IMR-90 (cell line): Measurements from ENCODE around the gene CCDC102B. TPM values are rescaled to one million over a fixed set of nuclear protein-coding genes. Genes with fewer than 3 reads are reported as not detected.

Source experiments
- ATAC-seq: fragments of 200-7000 bp; cut with Tn5 transposase; 2 replicates; pipeline ENCODE4 v1.9.1; 2020; ENCODE audit warnings: low read depth, mild to moderate bottlenecking, moderate library complexity
- BruUV-seq: library from RNA; stranded (reverse); fragments of 400-500 nt; replicated peaks from 2 replicates; lab custom pipeline; 2021; lab: Mats Ljungman, UMichigan
- CTCF ChIA-PET: fragments of 300-600 bp; formaldehyde crosslinking; extraction: SDS; loops from one replicate; lab custom pipeline; 2021; ENCODE audit warnings: antibody characterized with exemption; lab: Yijun Ruan, JAX
- POLR2A ChIA-PET: fragments of 300-600 bp; sonication (Branson Sonifier 250); formaldehyde crosslinking; loops from one replicate; lab custom pipeline; 2022; ENCODE audit warnings: antibody characterized with exemption; ENCODE audit not compliant: unreplicated experiment; lab: Charles Lee
- DNase-seq: peaks from one replicate; pipeline ENCODE4 v3.0.0; 2013
- H2AFZ ChIP-seq: replicated peaks from 2 replicates; pipeline ENCODE3; 2013; ENCODE audit warnings: low read length, mild to moderate bottlenecking; ENCODE audit not compliant: poor library complexity
- H2AK5ac ChIP-seq: 2 replicates; pipeline ENCODE4 v1.6.1; 2013; ENCODE audit warnings: low read depth, low read length, inconsistent platforms
- H2AK9ac ChIP-seq: replicated peaks from 2 replicates; pipeline ENCODE3; 2013; ENCODE audit warnings: mild to moderate bottlenecking, low read depth, low read length, moderate library complexity; ENCODE audit not compliant: poor library complexity
- H2BK120ac ChIP-seq: 2 replicates; pipeline ENCODE4 v1.6.1; 2013; ENCODE audit warnings: low read depth, low read length, inconsistent platforms
- H2BK15ac ChIP-seq: 3 replicates; pipeline ENCODE4 v1.6.1; 2013; ENCODE audit warnings: low read depth, low read length, inconsistent platforms
- H2BK20ac ChIP-seq: 2 replicates; pipeline ENCODE4 v1.6.1; 2013; ENCODE audit warnings: low read depth, mild to moderate bottlenecking, inconsistent platforms, low read length, moderate library complexity
- H2BK5ac ChIP-seq: 2 replicates; pipeline ENCODE4 v1.6.1; 2013; ENCODE audit warnings: mild to moderate bottlenecking, low read depth, low read length, inconsistent platforms; ENCODE audit not compliant: poor library complexity, severe bottlenecking
- H3K14ac ChIP-seq: replicated peaks from 2 replicates; pipeline ENCODE4 v1.6.1; 2013; ENCODE audit warnings: low read depth, low read length, inconsistent platforms
- H3K18ac ChIP-seq: 2 replicates; pipeline ENCODE4 v1.6.1; 2013; ENCODE audit warnings: low read depth, low read length, control low read depth
- H3K23ac ChIP-seq: 2 replicates; pipeline ENCODE4 v1.6.1; 2013; ENCODE audit warnings: low read depth, low read length, inconsistent platforms
- H3K27ac ChIP-seq: 2 replicates; pipeline ENCODE4 v1.5.1; 2013; ENCODE audit warnings: mild to moderate bottlenecking, control low read depth, low read length; ENCODE audit not compliant: insufficient read depth
- H3K27me3 ChIP-seq: 2 replicates; pipeline ENCODE4 v1.6.1; 2013; ENCODE audit warnings: low read length; ENCODE audit not compliant: control insufficient read depth, insufficient read depth
- H3K36me3 ChIP-seq: 2 replicates; pipeline ENCODE4 v1.6.1; 2013; ENCODE audit warnings: low read length, mixed read lengths; ENCODE audit not compliant: control insufficient read depth, insufficient read depth
- H3K4ac ChIP-seq: 2 replicates; pipeline ENCODE4 v1.6.1; 2013; ENCODE audit warnings: low read depth, low read length, inconsistent platforms
- H3K4me1 ChIP-seq: 2 replicates; pipeline ENCODE4 v1.6.1; 2013; ENCODE audit warnings: low read length, mixed read lengths; ENCODE audit not compliant: control insufficient read depth, insufficient read depth
- H3K4me2 ChIP-seq: 2 replicates; pipeline ENCODE4 v1.6.1; 2013; ENCODE audit warnings: low read depth, mild to moderate bottlenecking, control low read depth, low read length, moderate library complexity
- H3K4me3 ChIP-seq: 2 replicates; pipeline ENCODE4 v1.5.1; 2013; ENCODE audit warnings: low read depth, mild to moderate bottlenecking, control low read depth, low read length, moderate library complexity; ENCODE audit not compliant: insufficient read depth
- H3K56ac ChIP-seq: 2 replicates; pipeline ENCODE4 v1.6.1; 2013; ENCODE audit warnings: low read length, inconsistent platforms; ENCODE audit not compliant: insufficient read depth; ENCODE audit errors: extremely low read depth
- H3K79me1 ChIP-seq, 2 experiments: 2 replicates each; pipeline ENCODE4 v1.6.1; 2013; ENCODE audit warnings: low read length in 2 of 2, inconsistent platforms in 1 of 2, low read depth in 1 of 2
- H3K9ac ChIP-seq: 2 replicates; pipeline ENCODE4 v1.6.1; 2013; ENCODE audit warnings: low read depth, low read length, control low read depth
- H3K9me1 ChIP-seq: 2 replicates; pipeline ENCODE4 v1.6.1; 2013; ENCODE audit warnings: low read length, inconsistent platforms; ENCODE audit not compliant: insufficient read depth
- H3K9me3 ChIP-seq: 2 replicates; pipeline ENCODE4 v1.6.1; 2013; ENCODE audit warnings: low read length; ENCODE audit not compliant: control insufficient read depth, insufficient read depth
- H4K20me1 ChIP-seq: 2 replicates; pipeline ENCODE4 v1.6.1; 2013; ENCODE audit warnings: low read length, inconsistent platforms; ENCODE audit not compliant: insufficient read depth
- H4K5ac ChIP-seq: 2 replicates; pipeline ENCODE4 v1.6.1; 2013; ENCODE audit warnings: mild to moderate bottlenecking, low read depth, low read length, control low read depth
- H4K8ac ChIP-seq, 2 experiments: 2 replicates each; pipeline ENCODE4 v1.6.1; 2013; ENCODE audit warnings: low read depth in 2 of 2, low read length in 2 of 2, control low read depth in 1 of 2, inconsistent platforms in 1 of 2
- H4K91ac ChIP-seq: 2 replicates; pipeline ENCODE4 v1.6.1; 2013; ENCODE audit warnings: low read depth, low read length, inconsistent platforms; ENCODE audit not compliant: insufficient read depth
- BHLHE40 ChIP-seq: fragments of 150-350 bp; IDR thresholded peaks from 2 replicates; pipeline ENCODE4 v1.6.1; 2016; ENCODE audit warnings: mild to moderate bottlenecking, low read depth, low read length
- CEBPB ChIP-seq: IDR thresholded peaks from 2 replicates; pipeline ENCODE4 v1.6.1; 2012; ENCODE audit warnings: low read depth, low read length, improper control_type of control experiment
- CHD1 ChIP-seq: IDR thresholded peaks from 2 replicates; pipeline ENCODE4 v1.6.1; 2012; ENCODE audit warnings: low read depth, low read length, improper control_type of control experiment
- FOS ChIP-seq: fragments of 150-350 bp; IDR thresholded peaks from 2 replicates; pipeline ENCODE4 v1.6.1; 2016; ENCODE audit warnings: low read depth, low read length
- MAFK ChIP-seq: IDR thresholded peaks from 2 replicates; pipeline ENCODE4 v1.6.1; 2012; ENCODE audit warnings: low read depth, low read length, improper control_type of control experiment
- MAZ ChIP-seq: IDR thresholded peaks from 2 replicates; pipeline ENCODE4 v1.6.1; 2012; ENCODE audit warnings: low read depth, mild to moderate bottlenecking, low read length, improper control_type of control experiment, moderate library complexity, borderline replicate concordance
- MXI1 ChIP-seq: IDR thresholded peaks from 2 replicates; pipeline ENCODE4 v1.6.1; 2012; ENCODE audit warnings: low read depth, mild to moderate bottlenecking, low read length, moderate library complexity, borderline replicate concordance
- NFE2L2 ChIP-seq: fragments of 150-350 bp; IDR thresholded peaks from 2 replicates; pipeline ENCODE4 v1.6.1; 2016; ENCODE audit warnings: low read depth, mild to moderate bottlenecking, low read length
- POLR2A ChIP-seq: IDR thresholded peaks from 2 replicates; pipeline ENCODE4 v1.6.1; 2012; ENCODE audit warnings: mild to moderate bottlenecking, low read depth, low read length
- RAD21 ChIP-seq: IDR thresholded peaks from 2 replicates; pipeline ENCODE4 v1.6.1; 2012; ENCODE audit warnings: low read length, improper control_type of control experiment
- RCOR1 ChIP-seq: IDR thresholded peaks from 2 replicates; pipeline ENCODE4 v1.6.1; 2012; ENCODE audit warnings: mild to moderate bottlenecking, low read length, improper control_type of control experiment; ENCODE audit not compliant: insufficient replicate concordance
- RFX5 ChIP-seq: IDR thresholded peaks from 2 replicates; pipeline ENCODE4 v1.8.0; 2012; ENCODE audit warnings: low read depth, mild to moderate bottlenecking, low read length, moderate library complexity
- SMC3 ChIP-seq: fragments of 150-350 bp; IDR thresholded peaks from 2 replicates; pipeline ENCODE4 v1.6.1; 2016; ENCODE audit warnings: low read depth, mild to moderate bottlenecking, antibody characterized with exemption, low read length, moderate library complexity
- WGBS, 2 experiments: methylation state at CpG; one replicate each; pipeline versions ENCODE4 v1.1.5 to v1.1.7; 2013; ENCODE audit warnings: missing lambda C conversion rate in 2 of 2; ENCODE audit not compliant: insufficient read length in 1 of 2; ENCODE audit errors: extremely low coverage in 2 of 2; 5-methylcytosine and 5-hydroxymethylcytosine counted together
- dilution Hi-C: fragments of 300-500 bp; cut with HindIII; formaldehyde crosslinking; loops from one replicate; pipeline ENCODE4 v1.14.3; 2018; ENCODE audit warnings: low sequenced_read_pairs; ENCODE audit not compliant: unreplicated experiment
- in situ Hi-C: fragments of 300-500 bp; cut with MboI; formaldehyde crosslinking; loops from 3 replicates; pipeline ENCODE4 v1.14.3; 2019; ENCODE audit warnings: low sequenced_read_pairs, inconsistent platforms, mixed read lengths
- intact Hi-C: fragments of 100-400 bp; cut with micrococcal nuclease; formaldehyde crosslinking; loops from 2 replicates; pipeline ENCODE4 v1.10.0; 2022
- polyA plus RNA-seq, 3 experiments: library from polyadenylated mRNA; depleted of rRNA; stranded (reverse); fragments of >200 nt; gene quantifications; 2 replicates each; pipeline ENCODE4 v1.2.3, GENCODE V29; 2012; ENCODE audit warnings: low replicate concordance in 1 of 3
- total RNA-seq: library from RNA; depleted of rRNA; stranded (reverse); fragments of >200 nt; gene quantifications from 2 replicates; pipeline ENCODE4 v1.2.3, GENCODE V29; 2012
- TF ChIP-seq, protein P1 (sequence below): fragments of 150-350 bp; IDR thresholded peaks from 2 replicates; pipeline ENCODE4 v1.6.1; 2017; ENCODE audit warnings: mild to moderate bottlenecking, antibody characterized with exemption, low read length, low read depth
- TF ChIP-seq, protein P2 (sequence below): fragments of 150-350 bp; IDR thresholded peaks from 2 replicates; pipeline ENCODE4 v1.6.1; 2016; ENCODE audit warnings: low read depth, mild to moderate bottlenecking, low read length, moderate library complexity, borderline replicate concordance
- TF ChIP-seq, protein P3 (sequence below): conservative IDR thresholded peaks from 2 replicates; pipeline ENCODE4 v1.5.1; 2012; ENCODE audit warnings: mild to moderate bottlenecking, low read depth, low read length, improper control_type of control experiment

CCDC102B gene
- total and polyA plus RNA-seq, 2 of the 4 experiments (the other 2 are of a cell fraction) = 0.54 to 1.4 TPM

DNA sequence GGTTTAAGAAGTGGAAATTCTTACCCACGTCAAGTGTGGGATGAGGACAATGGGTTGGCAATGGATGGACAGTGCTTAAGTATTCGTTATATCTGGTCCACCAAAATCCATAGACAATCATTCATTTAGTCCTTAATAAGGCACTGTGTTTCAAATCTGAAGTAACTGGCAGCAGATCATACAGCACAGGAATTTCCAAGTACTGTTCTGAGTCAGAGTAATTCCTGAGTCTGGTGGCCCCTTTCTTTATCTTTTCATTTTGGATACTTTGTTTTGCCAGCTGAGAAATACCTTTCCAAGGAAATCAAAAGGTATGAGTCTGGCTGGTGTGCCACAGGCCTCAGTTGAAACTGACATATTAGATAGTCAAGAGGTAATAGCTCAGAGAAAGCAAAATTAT is 31.4 kb upstream of the CCDC102B start:
- no TSS peak for BruUV-seq
- 80% methylated on average over 1 of the region's 2 CpGs; no CpG with 5 or more reads in 1 of the 2 experiments for WGBS, 2 experiments
- Histone ChIP-seq H3K4ac (no peak overlapping the region), H3K4me2 (no peak overlapping the region), H3K23ac (no peak overlapping the region), H3K4me1 (no peaks in the 10 kb centered on the region), H2BK20ac (0 out of 2 replicates have a peak overlapping the region, but pooled peaks have one; percentile 30), H3K27ac (no peak overlapping the region), H2AK9ac (no peak overlapping the region), H2BK15ac (no peak overlapping the region), H3K9ac (no peak overlapping the region), H3K14ac (no peak overlapping the region), H4K91ac (no peak overlapping the region), H3K9me1 (no peaks in the 10 kb centered on the region), H3K4me3 (no peak overlapping the region), H3K18ac (no peak overlapping the region), H2AFZ (no peak overlapping the region), H3K56ac (no peak overlapping the region), H2AK5ac (no peak overlapping the region), H4K5ac (no peak overlapping the region; the same call in 1 of the 2 replicates), H4K8ac (no peak overlapping the region), H3K36me3 (no peaks in the 10 kb centered on the region), H3K79me1 (no peaks in the 10 kb centered on the region), H2BK5ac (no peak overlapping the region), H4K20me1 (no peaks in the 10 kb centered on the region), H2BK120ac (peak overlapping the region; percentile 6; the same call in 1 of the 2 replicates), H3K27me3 (no peaks in the 10 kb centered on the region), H3K9me3 (no peaks in the 10 kb centered on the region)
- dilution Hi-C loops (no loop called here), in situ Hi-C loops (no loop called here), intact Hi-C loops (no loop called here)
- DNase-seq = peak; percentile 9
- no peak for ATAC-seq
- TF ChIP-seq, protein P1, sequence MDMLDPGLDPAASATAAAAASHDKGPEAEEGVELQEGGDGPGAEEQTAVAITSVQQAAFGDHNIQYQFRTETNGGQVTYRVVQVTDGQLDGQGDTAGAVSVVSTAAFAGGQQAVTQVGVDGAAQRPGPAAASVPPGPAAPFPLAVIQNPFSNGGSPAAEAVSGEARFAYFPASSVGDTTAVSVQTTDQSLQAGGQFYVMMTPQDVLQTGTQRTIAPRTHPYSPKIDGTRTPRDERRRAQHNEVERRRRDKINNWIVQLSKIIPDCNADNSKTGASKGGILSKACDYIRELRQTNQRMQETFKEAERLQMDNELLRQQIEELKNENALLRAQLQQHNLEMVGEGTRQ = no peak
- no peak for TF ChIP-seq POLR2A
- no peak for TF ChIP-seq RFX5
- no peak for TF ChIP-seq CHD1
- TF ChIP-seq FOS = no peak
- TF ChIP-seq NFE2L2 = no peak
- no peak for TF ChIP-seq BHLHE40
- TF ChIP-seq, protein P2, sequence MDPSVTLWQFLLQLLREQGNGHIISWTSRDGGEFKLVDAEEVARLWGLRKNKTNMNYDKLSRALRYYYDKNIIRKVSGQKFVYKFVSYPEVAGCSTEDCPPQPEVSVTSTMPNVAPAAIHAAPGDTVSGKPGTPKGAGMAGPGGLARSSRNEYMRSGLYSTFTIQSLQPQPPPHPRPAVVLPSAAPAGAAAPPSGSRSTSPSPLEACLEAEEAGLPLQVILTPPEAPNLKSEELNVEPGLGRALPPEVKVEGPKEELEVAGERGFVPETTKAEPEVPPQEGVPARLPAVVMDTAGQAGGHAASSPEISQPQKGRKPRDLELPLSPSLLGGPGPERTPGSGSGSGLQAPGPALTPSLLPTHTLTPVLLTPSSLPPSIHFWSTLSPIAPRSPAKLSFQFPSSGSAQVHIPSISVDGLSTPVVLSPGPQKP = no peak
- no peak for TF ChIP-seq RAD21
- TF ChIP-seq MXI1 = no peak
- TF ChIP-seq MAZ = no peak
- no peak for TF ChIP-seq RCOR1
- no peak for TF ChIP-seq MAFK
- TF ChIP-seq, protein P3, sequence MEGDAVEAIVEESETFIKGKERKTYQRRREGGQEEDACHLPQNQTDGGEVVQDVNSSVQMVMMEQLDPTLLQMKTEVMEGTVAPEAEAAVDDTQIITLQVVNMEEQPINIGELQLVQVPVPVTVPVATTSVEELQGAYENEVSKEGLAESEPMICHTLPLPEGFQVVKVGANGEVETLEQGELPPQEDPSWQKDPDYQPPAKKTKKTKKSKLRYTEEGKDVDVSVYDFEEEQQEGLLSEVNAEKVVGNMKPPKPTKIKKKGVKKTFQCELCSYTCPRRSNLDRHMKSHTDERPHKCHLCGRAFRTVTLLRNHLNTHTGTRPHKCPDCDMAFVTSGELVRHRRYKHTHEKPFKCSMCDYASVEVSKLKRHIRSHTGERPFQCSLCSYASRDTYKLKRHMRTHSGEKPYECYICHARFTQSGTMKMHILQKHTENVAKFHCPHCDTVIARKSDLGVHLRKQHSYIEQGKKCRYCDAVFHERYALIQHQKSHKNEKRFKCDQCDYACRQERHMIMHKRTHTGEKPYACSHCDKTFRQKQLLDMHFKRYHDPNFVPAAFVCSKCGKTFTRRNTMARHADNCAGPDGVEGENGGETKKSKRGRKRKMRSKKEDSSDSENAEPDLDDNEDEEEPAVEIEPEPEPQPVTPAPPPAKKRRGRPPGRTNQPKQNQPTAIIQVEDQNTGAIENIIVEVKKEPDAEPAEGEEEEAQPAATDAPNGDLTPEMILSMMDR = no peak
- TF ChIP-seq SMC3 = no peak
- TF ChIP-seq CEBPB = no peak
- POLR2A ChIA-PET = no interaction called here
- CTCF ChIA-PET = no interaction called here
